SK-N-MC (cell line): ENCODE measurements around the gene PTPRK.

Source experiments
- EZH2 ChIP-seq: fragments of 200-600 bp; sonication (generic); IDR thresholded peaks from one replicate; pipeline ENCODE4 v1.6.1; 2017; ENCODE audit warnings: antibody characterized with exemption
- FOXP2 ChIP-seq: optimal IDR thresholded peaks from 2 replicates; pipeline ENCODE3; 2011; ENCODE audit warnings: mild to moderate bottlenecking, moderate library complexity; ENCODE audit not compliant: insufficient read depth; ENCODE audit errors: extremely low read length, control extremely low read depth
- POLR2AphosphoS5 ChIP-seq: IDR thresholded peaks from 2 replicates; pipeline ENCODE4 v1.6.1; 2012; ENCODE audit warnings: mild to moderate bottlenecking, low read depth, low read length, borderline replicate concordance

DNA sequence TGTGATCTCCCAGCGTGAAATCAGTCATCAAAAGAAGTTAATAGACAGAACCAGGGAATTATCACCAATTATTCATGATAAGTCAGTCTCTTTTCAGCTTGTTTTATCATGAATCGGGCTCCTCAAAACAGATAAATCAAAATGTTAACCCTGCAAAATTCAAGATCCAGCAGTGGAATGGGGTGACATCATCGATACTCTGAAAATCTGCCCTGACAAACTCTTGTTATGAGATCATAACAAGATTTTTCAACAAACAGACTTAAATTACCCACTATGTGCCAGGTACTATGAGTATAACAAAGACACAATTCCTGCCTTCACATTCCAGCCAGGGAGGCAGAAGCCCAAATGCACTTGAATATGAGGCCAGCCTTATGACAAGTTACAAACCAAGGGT is 64.4 kb downstream of the PTPRK start:
- TF ChIP-seq EZH2 (no peak), POLR2AphosphoS5 (no peak), FOXP2 (no peak)
